OCI-LY7 (cell line): Measurements from ENCODE around the gene ZC3H7B.

ENCODE experiments used
- CTCF ChIP-seq: fragments of 200-600 bp; sonication (generic); conservative IDR thresholded peaks from 2 replicates; pipeline ENCODE4 v1.5.1; 2014; ENCODE audit warnings: mild to moderate bottlenecking, antibody characterized with exemption, low read length, moderate library complexity, mixed read lengths
- EZH2phosphoT487 ChIP-seq: fragments of 200-600 bp; sonication (generic); IDR thresholded peaks from 2 replicates; pipeline ENCODE4 v1.6.1; 2018; ENCODE audit warnings: low read depth, borderline replicate concordance, mild to moderate bottlenecking, mixed run types, antibody characterized with exemption, low read length, moderate library complexity, mixed read lengths

- TF ChIP-seq CTCF: no peak
- TF ChIP-seq EZH2phosphoT487: no peak
These were observed 40.7 kb downstream of the ZC3H7B start for GRCh38 chr22:41341990-41342389.
